DMS 273 (cell line): ENCODE measurements around the gene ZFP62.
"Not testable (repeated sequence)": the region's sequence is repeated elsewhere in the genome, so short reads cannot be mapped to it uniquely, and the experiment has no call there.

ENCODE experiments used
- DNase-seq: peaks from one replicate; lab custom pipeline; 2025; ENCODE audit not compliant: unreplicated experiment; lab: John Stamatoyannopoulos, UW

ZFP62 gene

DNA sequence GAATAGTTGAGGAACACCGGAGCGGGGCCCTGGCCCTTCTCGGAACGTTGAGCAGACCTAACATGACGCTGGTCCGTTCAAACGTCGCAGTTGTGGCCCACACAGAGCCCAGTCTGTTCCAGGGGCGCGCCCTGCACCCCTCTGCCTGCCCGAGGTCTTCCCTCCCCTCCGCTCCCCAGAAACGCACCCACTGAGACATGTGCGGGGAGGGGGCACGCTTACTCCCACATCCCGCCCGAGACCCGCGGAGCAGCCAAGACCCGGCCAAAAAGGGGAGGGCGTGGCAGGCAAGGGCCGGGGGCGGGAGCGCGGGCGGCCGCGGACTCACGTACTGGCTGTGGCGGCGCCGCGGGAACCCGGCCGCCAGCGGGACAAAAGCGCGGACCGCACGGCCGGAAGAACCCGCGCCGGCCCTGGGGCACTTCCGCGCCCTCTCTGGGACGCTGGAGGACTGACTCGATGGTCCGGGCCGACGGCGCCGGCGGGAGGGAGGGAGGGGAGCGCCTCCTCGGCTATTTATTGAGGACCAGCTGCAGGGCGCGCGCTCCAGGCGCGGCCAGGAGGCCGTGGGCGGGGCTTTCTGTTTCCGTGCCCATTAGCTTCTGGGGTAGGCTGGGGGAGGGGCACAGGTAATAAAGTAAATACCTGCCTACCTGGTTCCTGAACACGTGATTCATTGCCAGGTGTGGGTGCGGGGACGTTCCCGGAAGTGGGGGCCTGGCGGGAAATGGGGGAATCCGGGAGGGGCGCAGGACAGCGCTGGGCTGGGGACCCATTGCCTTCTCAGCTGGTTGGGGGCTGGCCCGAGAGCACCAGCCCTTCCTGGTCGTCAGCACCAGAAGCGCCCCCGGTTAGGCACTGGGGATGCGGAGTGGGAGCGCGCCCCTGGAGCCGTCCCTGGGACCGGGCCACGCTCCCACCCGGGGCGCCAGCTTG, at the start of gene ZFP62:
ZFP62 (minus strand) TSS at position 390 of the 936 bp plus-strand sequence; CDS start at position 333, 57 bp downstream.
- peak; percentile 98 for DNase-seq

- DNase-seq = peak; percentile 8
Observed at GRCh38 chr5:180910735-180911134, 49.7 kb upstream of the ZFP62 start.

DNA sequence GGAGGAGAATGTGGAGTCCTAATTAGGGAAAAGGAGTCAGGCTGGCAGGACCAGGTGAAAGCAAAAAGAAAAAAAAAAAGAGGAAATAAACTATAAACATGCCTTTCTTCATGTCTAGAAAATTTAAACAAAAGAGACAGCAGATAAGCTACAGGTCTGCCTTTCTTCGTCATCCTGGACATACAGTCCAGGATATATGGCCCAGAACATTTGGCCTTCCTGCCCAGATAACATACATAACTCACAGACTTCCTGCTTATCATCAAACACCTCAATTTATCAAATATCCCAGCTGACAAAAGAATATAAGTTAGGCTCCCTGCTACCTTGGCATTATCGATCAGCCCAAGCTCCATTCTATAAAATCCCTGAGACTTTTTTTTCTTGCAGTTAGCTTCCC, 49.1 kb upstream of the ZFP62 start:
- DNase-seq = no peak

DNA sequence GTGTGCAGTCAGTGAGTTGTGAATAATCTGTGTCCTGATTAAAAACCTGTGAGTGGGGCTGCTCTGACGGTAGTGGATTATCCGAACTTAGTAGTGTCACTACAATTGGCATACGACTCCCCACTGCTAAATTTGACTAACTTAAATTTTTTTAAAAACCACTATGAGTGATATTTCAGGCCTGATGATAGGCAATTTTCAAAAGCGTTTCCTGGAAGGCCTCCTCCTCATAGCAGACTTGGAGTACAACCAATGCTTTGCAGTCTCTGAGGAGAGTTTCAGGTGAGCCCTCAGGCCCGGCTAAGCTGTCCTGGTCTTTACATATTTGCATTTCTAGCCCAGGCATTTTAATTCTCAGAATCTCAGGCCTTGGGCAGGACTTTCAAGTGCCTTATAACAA, 48.7 kb upstream of the ZFP62 start:
- DNase-seq = no peak

- no peak for DNase-seq
Observed at GRCh38 chr5:180908998-180909731, 48.1 kb upstream of the ZFP62 start.

GRCh38 chr5:180908400-180908799, 47.3 kb upstream of the ZFP62 start:
- no peak for DNase-seq

- no peak for DNase-seq
Observed at GRCh38 chr5:180901319-180902009, 40.4 kb upstream of the ZFP62 start.

GRCh38 chr5:180900178-180900577, 39.1 kb upstream of the ZFP62 start:
- DNase-seq = no peak

DNA sequence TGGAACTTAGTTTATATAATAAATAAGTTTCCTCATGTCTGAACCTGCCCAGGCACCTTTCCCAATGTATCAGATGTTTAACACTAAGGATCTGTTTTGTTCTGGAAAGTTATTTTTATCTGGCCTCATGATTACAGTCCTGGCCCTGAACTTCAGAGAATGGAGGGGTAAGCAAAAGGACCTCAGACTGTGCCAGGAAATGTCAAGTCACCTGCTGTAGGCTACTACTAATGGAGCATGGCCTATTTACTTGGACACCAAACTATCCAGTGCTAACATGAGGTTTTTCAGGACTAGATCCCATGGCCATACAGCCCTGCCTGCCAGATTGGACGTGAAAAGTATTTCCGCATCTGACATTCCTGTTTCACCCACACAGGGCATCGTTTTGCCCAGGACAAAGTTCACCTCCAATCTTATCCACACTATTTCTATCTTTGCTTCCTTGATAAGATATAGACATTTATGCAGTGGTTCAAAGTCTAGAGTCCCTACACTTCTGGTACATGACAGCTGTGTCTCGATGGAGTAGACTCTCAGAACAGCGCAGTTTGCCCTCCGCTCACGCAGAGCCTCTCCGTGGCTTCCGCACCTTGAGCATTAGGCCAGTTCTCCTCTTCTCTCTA, 37.7 kb upstream of the ZFP62 start, which contains the start of gene BTNL8:
BTNL8 (plus strand) TSS at position 539 of the 626 bp plus-strand sequence. CDS start 152 bp downstream, outside the sequence.
- DNase-seq = no peak

DNA sequence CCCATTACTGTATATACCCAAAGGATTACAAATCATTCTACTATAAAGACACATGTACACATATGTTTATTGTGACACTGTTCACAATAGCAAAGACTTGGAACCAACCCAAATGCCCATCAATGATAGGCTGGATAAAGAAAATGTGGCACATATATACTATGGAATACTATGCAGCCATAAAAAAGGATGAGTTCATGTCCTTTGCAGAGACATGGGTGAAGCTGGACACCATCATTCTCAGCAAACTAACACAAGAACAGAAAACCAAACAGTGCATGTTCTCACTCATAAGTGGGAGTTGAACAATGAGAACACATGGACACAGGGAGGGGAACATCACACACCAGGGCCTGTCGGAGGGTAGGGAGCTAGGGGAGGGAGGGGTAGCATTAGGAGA, 34.3 kb upstream of the ZFP62 start:
- DNase-seq = not testable (repeated sequence)

DNA sequence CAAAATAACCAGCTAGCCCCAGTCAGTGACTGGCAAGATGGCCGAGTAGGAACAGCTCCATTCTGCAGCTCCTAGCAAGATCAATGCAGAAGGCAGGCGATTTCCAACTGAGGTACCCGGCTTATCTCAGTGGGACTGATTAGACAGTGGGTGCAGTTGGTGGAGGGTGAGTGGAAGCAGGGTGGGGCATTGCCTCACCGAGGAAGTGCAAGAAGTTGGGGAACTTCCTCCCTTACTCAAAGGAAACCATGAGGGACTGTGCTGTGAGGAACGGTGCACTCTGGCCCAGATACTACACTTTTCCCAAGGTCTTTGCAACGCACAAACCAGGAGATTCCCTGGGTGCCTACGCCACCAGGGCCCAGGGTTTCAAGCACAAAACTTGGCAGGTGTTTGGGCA, 28.3 kb upstream of the ZFP62 start:
- DNase-seq = no peak

- not testable (repeated sequence) for DNase-seq
Observed at GRCh38 chr5:180885845-180886529, 24.9 kb upstream of the ZFP62 start.

GRCh38 chr5:180875860-180876426, 14.9 kb upstream of the ZFP62 start:
- no peak for DNase-seq

DNA sequence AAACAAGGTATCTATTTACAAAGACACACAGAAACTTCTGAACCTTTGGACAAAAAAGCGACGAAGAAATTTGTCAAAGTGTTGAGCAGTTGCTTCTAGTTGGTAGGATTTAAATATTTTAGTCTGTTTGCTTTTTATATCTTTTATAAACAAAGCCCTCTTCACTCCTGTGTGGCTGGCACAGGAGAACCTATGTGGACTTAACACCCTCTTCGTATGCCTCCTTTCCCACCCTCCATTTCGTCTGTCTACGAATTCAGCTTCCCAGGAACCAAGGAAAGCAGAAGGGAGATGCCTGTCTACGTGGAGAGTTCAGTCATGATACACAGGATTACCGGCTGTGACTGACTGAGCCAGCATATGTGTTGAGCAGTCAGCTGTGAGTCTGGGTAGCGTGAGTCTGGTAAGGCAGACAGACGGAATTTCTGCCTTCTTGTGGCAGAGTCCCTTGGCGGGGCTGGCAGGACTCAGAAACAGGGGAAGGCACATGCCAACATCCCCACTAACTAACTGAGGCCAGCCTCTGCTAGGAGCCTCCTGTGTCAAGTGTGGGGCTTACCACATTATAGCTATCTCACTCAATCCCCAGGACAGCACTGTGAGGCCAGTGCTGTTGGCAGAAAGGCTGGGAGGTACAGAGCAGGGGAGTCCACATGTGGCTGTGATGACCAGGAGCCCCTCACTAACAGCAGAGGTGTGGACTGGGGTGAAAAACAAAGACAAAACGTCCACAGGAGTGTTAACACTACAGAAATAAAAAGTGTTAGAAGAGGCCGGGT, 13.9 kb upstream of the ZFP62 start:
- DNase-seq = no peak

- peak; percentile 67 for DNase-seq
Observed at GRCh38 chr5:180873615-180874520, 12.8 kb upstream of the ZFP62 start.

- DNase-seq = no peak
Observed at GRCh38 chr5:180872419-180872818, 11.3 kb upstream of the ZFP62 start.

- no peak for DNase-seq
Observed at GRCh38 chr5:180870276-180871068, 9.4 kb upstream of the ZFP62 start.
